ENCODE measurements around the gene MTUS2.

MTUS2 gene

DNA sequence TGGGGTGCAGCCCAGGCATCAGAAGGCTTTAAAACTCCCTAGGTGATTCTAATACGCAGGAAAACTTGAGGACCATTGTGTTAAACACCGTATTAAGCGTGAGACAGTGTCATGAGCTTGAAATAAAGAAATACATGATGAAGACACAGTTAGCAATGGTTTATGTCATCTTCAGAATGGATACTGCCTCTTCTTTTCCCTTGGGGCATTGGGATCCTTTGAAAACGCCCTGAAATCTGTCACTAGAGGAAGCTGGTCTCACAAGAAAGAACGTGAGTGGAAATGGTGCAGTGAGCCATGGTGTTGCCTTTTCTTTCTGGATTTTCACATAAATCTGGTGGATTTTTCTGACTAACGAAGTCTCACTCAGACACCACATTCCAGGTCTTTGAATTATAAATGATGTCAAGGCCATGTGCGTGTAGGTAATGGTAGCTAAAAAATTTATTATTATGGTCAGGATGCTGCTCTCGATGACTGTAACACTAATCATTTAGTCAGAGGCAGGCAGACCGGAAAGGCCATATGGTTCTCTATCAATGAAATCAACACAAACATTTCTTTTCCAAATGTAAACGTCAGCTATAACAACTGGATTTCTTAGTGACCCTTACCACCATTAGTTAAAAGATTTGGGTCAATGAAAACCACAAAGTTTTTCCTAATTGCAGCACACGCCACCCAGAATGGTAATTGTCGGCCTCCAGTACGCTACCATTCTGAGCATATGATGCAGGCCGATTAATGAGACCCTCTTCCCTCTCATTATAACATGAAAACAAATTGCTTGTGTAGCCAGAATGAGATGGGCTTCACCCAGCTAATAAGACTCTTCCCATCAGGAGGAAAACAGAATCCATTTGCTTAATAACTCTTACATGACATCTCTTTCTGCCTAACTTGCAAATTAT, 669.8 kb downstream of the MTUS2 start:
- H3K4me3 ChIP-seq (replicated peaks; ENCODE audit: low read depth, low read length), result no peak overlapping the region
- DNase-seq (ENCODE audit: extremely low read depth, low read depth), result no peak
- TF ChIP-seq, protein P1, sequence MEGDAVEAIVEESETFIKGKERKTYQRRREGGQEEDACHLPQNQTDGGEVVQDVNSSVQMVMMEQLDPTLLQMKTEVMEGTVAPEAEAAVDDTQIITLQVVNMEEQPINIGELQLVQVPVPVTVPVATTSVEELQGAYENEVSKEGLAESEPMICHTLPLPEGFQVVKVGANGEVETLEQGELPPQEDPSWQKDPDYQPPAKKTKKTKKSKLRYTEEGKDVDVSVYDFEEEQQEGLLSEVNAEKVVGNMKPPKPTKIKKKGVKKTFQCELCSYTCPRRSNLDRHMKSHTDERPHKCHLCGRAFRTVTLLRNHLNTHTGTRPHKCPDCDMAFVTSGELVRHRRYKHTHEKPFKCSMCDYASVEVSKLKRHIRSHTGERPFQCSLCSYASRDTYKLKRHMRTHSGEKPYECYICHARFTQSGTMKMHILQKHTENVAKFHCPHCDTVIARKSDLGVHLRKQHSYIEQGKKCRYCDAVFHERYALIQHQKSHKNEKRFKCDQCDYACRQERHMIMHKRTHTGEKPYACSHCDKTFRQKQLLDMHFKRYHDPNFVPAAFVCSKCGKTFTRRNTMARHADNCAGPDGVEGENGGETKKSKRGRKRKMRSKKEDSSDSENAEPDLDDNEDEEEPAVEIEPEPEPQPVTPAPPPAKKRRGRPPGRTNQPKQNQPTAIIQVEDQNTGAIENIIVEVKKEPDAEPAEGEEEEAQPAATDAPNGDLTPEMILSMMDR (IDR thresholded peaks at IDR 0.05; ENCODE audit: low read depth, low read length, missing control alignments), result no peak

DNA sequence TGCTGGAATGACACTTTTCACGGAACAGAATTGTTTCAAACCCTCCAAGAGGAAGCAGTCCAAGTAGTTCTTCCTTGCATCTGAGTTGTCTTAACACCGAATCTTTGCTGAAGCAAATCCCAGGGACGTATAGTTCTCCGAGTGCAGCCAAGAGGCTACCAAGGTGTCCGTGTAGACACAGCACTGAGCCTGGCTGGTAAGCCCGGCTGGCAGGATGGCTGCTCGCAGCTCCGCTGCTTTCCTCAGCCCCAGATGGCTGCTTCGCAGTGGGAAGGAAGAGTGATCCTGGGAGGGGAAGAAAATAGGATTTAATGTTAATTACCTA, 670.4 kb downstream of the MTUS2 start:
- no peak overlapping the region for H3K4me3 ChIP-seq (replicated peaks; ENCODE audit: low read depth, low read length)
- DNase-seq (ENCODE audit: extremely low read depth, low read depth), result no peak
- TF ChIP-seq, protein P1 (IDR thresholded peaks at IDR 0.05; ENCODE audit: low read depth, low read length, missing control alignments), result no peak

DNA sequence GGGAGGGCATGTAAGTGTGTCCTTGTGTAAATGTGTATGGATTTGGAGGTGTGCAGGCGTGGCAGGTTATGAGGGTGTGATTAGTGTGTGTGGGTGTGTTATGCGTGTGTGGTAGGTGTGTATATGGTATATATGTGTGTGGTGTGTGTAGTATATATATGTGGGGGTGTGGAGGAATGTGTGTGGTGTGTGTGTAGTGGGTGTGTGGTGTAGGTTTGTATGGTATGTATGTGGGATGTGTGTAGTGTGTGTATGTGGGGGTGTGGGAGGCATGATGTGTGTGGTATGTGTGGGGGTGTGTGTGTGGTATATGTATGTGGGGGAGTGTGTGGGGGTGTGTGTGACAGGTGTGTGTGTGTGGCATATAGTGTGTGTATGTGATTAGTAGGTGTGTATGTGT, 671.1 kb downstream of the MTUS2 start:
- TF ChIP-seq, protein P1 (IDR thresholded peaks at IDR 0.05; ENCODE audit: low read depth, low read length, missing control alignments), result no peak
- no peak for DNase-seq (ENCODE audit: extremely low read depth, low read depth)
- no peak overlapping the region for H3K4me3 ChIP-seq (replicated peaks; ENCODE audit: low read depth, low read length)

DNA sequence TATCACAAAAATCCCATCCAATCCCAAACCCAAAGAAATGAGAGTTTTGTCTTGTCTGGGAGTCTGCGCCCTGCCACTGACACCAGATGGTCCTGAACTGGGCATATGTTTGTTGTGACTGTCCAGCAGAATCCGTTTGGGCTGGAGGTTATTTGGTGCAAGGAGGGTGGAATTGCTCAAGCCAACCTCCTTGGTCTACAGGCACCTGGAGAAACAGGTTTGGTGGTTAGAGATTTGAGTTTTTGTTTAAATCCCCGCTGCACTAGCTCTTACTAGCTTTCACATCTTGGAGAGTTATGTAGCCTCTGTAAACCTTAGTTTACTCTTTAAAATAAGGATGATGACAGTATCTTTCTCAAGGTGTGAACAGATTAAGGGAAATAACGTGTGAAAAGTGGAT, 673.7 kb downstream of the MTUS2 start:
- TF ChIP-seq, protein P1 (IDR thresholded peaks at IDR 0.05; ENCODE audit: low read depth, low read length, missing control alignments), result no peak
- no peak for DNase-seq (ENCODE audit: extremely low read depth, low read depth)

DNA sequence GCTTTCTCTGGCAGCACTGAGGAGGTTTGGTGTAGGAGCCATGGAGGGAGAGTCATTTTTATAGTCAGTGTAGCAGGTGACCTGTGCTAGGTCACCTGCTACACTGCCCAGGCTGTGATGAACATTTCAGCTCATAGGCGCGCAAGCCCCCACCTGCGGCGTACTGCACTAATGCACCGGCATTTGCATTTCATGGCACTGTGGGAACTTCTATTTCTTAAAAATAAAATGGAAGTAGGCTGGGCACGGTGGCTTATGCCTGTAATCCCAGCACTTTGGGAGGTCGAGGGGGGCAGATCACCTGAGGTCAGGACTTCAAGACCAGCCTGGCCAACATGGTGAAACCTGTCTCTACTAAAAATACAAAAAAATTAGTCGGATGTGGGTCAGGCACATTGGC, 674.4 kb downstream of the MTUS2 start:
- no peak for DNase-seq (ENCODE audit: extremely low read depth, low read depth)
- TF ChIP-seq, protein P1 (IDR thresholded peaks at IDR 0.05; ENCODE audit: low read depth, low read length, missing control alignments), result no peak
- no peak overlapping the region for H3K4me3 ChIP-seq (replicated peaks; ENCODE audit: low read depth, low read length)

More for the DNA sequence above, 673.7 kb downstream of the MTUS2 start:
- no peak overlapping the region for H3K4me3 ChIP-seq (replicated peaks; ENCODE audit: low read depth, low read length)

DNA sequence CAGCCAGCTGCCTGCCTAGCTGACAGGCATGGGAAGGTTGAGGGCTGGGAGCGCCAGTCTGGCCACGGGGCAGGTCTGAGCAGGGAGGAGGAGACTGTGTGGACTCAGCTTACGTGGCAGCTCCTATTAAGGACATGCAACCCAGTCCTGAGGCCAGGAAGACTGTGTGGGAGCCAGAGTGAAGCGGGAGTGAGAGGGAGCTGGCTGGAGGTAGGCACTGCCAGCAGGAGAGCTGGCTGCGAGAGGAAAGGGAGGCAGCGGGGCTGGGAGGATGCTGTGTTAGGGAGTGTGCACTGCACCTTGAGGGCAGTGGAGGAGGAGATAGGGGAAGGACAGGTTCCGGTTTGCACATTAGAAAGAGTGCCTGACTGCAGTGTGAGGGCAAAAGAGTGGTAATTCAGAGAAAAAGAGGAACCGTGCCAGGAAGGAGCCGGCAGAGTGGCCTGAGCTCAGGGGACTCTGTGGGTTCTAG, 676.1 kb downstream of the MTUS2 start:
- no peak overlapping the region for H3K4me3 ChIP-seq (replicated peaks; ENCODE audit: low read depth, low read length)
- no peak for DNase-seq (ENCODE audit: extremely low read depth, low read depth)
- TF ChIP-seq, protein P1 (IDR thresholded peaks at IDR 0.05; ENCODE audit: low read depth, low read length, missing control alignments), result no peak

All from HFF-Myc (cell line).